A673 (cell line): ENCODE data around the gene PTPN5. TPM values are rescaled to one million over a fixed set of nuclear protein-coding genes. Genes with fewer than 3 reads are reported as not detected.

ENCODE experiments used
- BruUV-seq: library from RNA; stranded (reverse); fragments of 400-500 nt; replicated peaks from 2 replicates; lab custom pipeline; 2021; lab: Mats Ljungman, UMichigan
- CTCF ChIA-PET: fragments of 300-600 bp; sonication (Branson Sonifier 250); formaldehyde crosslinking; loops from one replicate; lab custom pipeline; 2022; ENCODE audit warnings: antibody characterized with exemption; lab: Charles Lee
- POLR2A ChIA-PET: fragments of 300-600 bp; sonication (Branson Sonifier 250); formaldehyde crosslinking; loops from one replicate; lab custom pipeline; 2022; ENCODE audit warnings: antibody characterized with exemption; ENCODE audit not compliant: low non-redundant PET; lab: Charles Lee
- DNase-seq: peaks from one replicate; pipeline ENCODE4 v3.0.0-alpha.2; 2015; ENCODE audit warnings: low spot score
- H3K27ac ChIP-seq: fragments of 200-600 bp; sonication (generic); 2 replicates; pipeline ENCODE4 v1.5.1; 2016; ENCODE audit warnings: mixed run types, low read depth, mild to moderate bottlenecking, mixed read lengths, antibody characterized with exemption, low read length; ENCODE audit not compliant: poor library complexity, severe bottlenecking
- H3K27me3 ChIP-seq: fragments of 200-600 bp; sonication (generic); replicated peaks from 2 replicates; pipeline ENCODE4 v1.6.1; 2017; ENCODE audit warnings: mixed run types, low read depth, mild to moderate bottlenecking, mixed read lengths, antibody characterized with exemption, low read length; ENCODE audit not compliant: insufficient read depth, poor library complexity
- H3K36me3 ChIP-seq: fragments of 200-600 bp; sonication (generic); 2 replicates; pipeline ENCODE4 v1.6.1; 2016; ENCODE audit warnings: mixed run types, mild to moderate bottlenecking, mixed read lengths, antibody characterized with exemption, low read length; ENCODE audit not compliant: insufficient read depth, poor library complexity, severe bottlenecking
- H3K4me1 ChIP-seq: fragments of 200-600 bp; sonication (generic); 2 replicates; pipeline ENCODE4 v1.6.1; 2017; ENCODE audit warnings: mixed run types, mild to moderate bottlenecking, mixed read lengths, antibody characterized with exemption, low read length; ENCODE audit not compliant: insufficient read depth, poor library complexity, severe bottlenecking
- H3K4me3 ChIP-seq: fragments of 200-600 bp; sonication (generic); 2 replicates; pipeline ENCODE4 v1.5.1; 2016; ENCODE audit warnings: low read depth, mixed run types, mild to moderate bottlenecking, mixed read lengths, low read length; ENCODE audit not compliant: poor library complexity, severe bottlenecking
- H3K9me3 ChIP-seq: fragments of 200-600 bp; sonication (generic); 2 replicates; pipeline ENCODE4 v1.6.1; 2016; ENCODE audit warnings: mixed run types, low read depth, mild to moderate bottlenecking, mixed read lengths, antibody characterized with exemption, low read length; ENCODE audit not compliant: poor library complexity, severe bottlenecking
- CTCF ChIP-seq: fragments of 300-800, 200-600 bp; sonication (generic); conservative IDR thresholded peaks from 2 replicates; pipeline ENCODE4 v1.5.1; 2017; ENCODE audit warnings: low read depth, mild to moderate bottlenecking, antibody characterized with exemption, low read length, moderate library complexity, mixed read lengths
- EZH2 ChIP-seq: fragments of 200-600 bp; sonication (generic); IDR thresholded peaks from 2 replicates; pipeline ENCODE4 v1.6.1; 2017; ENCODE audit warnings: borderline replicate concordance, low read depth, mild to moderate bottlenecking, mixed read lengths, antibody characterized with exemption, low read length; ENCODE audit not compliant: poor library complexity, severe bottlenecking
- intact Hi-C: fragments of 100-400 bp; cut with micrococcal nuclease; formaldehyde crosslinking; loops from one replicate; pipeline ENCODE4 v1.10.0; 2022; ENCODE audit not compliant: unreplicated experiment
- total RNA-seq: library from RNA; stranded (reverse); gene quantifications from 2 replicates; pipeline ENCODE4 v1.2.3, GENCODE V29; 2021

PTPN5 gene
- total RNA-seq, 1 experiment from 2014 or later, result 0.21 TPM

DNA sequence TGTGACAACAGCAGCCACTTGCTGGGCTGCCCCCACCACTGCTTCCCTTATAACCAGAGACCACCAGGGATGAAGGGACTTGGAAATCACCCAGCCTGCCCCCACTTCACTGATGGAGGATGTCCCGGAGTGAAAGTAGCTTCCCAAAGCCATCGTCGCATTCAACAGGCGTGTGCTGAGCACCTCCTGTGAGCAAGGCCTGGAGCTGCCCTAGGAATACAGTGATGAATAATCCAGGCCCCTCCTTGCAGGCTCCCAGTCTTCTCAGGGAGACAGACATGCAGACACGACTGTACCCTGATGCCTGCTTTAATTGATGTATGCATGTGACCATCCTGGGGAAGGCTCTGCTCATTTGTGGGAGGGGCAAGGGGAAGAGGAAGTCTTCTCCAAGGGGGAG is 22.6 kb downstream of the PTPN5 start:
- no peak for TF ChIP-seq EZH2
- TF ChIP-seq CTCF, result no peak
- Histone ChIP-seq H3K4me1 (no peaks in the 10 kb centered on the region), H3K9me3 (no peaks in the 10 kb centered on the region), H3K27me3 (no peaks in the 10 kb centered on the region), H3K36me3 (no peaks in the 10 kb centered on the region), H3K27ac (no peak overlapping the region), H3K4me3 (no peak overlapping the region)
- no TSS peak for BruUV-seq
- DNase-seq, result no peak
- ChIA-PET POLR2A (no interaction called here), CTCF (no interaction called here)
- intact Hi-C loops, result no loop called here

DNA sequence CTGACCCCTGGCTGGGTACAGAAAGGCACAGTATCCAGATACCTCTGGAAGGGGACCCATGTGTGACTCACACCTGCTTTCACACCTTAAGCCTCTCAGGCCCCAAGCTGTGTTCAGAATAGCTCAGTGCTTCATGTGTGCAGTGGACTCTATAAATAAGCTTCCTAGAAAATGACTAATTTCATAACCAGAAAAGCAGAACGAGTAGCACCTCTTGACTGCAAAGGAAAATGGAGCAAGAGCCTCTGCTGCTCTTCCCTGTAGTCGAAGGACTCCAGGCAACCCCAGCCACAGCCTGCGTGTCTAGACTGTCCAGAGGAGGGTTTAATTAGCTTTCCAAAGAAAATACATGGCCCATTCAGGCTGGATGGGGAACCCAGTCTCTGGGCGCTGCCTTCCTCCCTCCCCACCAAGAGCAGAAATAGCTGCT is 23.1 kb downstream of the PTPN5 start:
- TF ChIP-seq CTCF, result no peak
- Histone ChIP-seq H3K27me3 (no peaks in the 10 kb centered on the region), H3K36me3 (no peaks in the 10 kb centered on the region), H3K4me1 (no peaks in the 10 kb centered on the region), H3K4me3 (no peak overlapping the region), H3K9me3 (no peaks in the 10 kb centered on the region), H3K27ac (no peak overlapping the region)
- no peak for DNase-seq
- ChIA-PET CTCF (no interaction called here), POLR2A (no interaction called here)
- intact Hi-C loops, result no loop called here
- BruUV-seq, result no TSS peak

DNA sequence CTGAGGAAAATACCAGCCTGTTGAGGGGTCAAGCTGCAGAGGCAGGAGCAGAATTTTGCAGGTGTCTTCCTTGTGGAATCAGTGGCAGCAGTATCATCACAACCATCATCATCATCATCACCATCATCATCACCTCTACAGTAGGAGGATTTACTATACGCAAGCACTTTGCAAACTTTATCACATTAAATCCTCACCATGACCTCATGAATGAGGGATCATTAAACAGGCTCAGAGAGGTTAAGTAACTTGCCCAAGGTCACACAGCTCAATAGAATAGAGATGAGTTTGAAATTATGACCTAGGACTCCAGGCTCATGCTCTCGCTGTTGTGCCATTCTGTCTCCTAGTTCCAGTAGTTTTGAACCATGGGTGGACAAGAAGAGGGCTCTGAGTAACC is 25.6 kb downstream of the PTPN5 start:
- Histone ChIP-seq H3K36me3 (no peaks in the 10 kb centered on the region), H3K27me3 (no peaks in the 10 kb centered on the region), H3K4me1 (no peaks in the 10 kb centered on the region), H3K9me3 (no peaks in the 10 kb centered on the region), H3K4me3 (no peak overlapping the region), H3K27ac (no peak overlapping the region)
- no peak for DNase-seq
- no TSS peak for BruUV-seq
- intact Hi-C loops, result no loop called here
- TF ChIP-seq CTCF (no peak), EZH2 (no peak)
- CTCF ChIA-PET, result no interaction called here
- POLR2A ChIA-PET, result no interaction called here
